Measurements from ENCODE around the gene TIMM17A. TPM values are rescaled to one million over a fixed set of nuclear protein-coding genes. Genes with fewer than 3 reads are reported as not detected.
A peak's percentile ranks its signal among the peaks of the same experiment; 100 is the strongest.

The TIMM17A gene
- polyA plus RNA-seq, 1 donor (not counting 4 experiments of a cell fraction or from before 2014, with no cell fraction given) = 116 TPM

DNA sequence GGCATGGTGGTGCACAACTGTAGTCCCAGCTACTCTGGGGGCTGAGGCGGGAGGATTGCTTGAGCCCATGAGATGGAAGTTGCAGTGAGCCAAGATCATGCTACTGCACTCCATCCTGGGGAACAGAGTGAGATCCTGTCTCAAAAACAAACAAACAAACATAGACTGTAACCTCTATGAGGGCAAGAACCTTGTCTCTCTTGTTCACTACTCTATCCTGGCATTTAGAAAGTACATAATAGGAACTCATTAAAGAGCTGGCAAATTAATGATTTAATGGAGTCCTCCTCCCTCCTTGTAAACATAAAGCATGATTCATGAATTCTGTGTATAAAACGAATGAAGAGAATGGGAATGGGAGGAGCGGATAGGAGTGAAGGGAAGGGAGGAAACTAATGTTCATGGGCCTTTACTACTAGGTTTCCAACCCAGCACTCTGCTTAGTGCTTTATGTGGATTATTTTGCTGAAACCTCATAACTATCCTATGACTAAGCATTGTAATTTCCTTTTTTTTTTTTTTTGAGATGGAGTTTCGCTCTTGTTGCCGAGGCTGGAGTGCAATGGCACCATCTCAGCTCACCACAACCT lies 17.6 kb upstream of the TIMM17A start:
- no peak for FAIRE-seq
- no peaks in the 10 kb centered on the region for H4K20me1 ChIP-seq (ENCODE audit: control insufficient read depth, extremely low read depth, insufficient read depth, low read length)
- no peak overlapping the region for H2AFZ ChIP-seq (ENCODE audit: control insufficient read depth, low read length)
- H3K27me3 ChIP-seq (ENCODE audit: control insufficient read depth, extremely low read depth, insufficient read depth, low read length) = no peaks in the 10 kb centered on the region
- DNase-seq (ENCODE audit: low read depth, low spot score) = no peak
- H3K4me2 ChIP-seq (ENCODE audit: control insufficient read depth, extremely low read depth, insufficient read depth, low read depth, low read length) = peak overlapping the region; percentile 32
- H3K4me3 ChIP-seq (ENCODE audit: control insufficient read depth in 2 of 3, extremely low read depth in 1 of 3, insufficient read depth in 2 of 3, low read depth in 1 of 3, low read length in 3 of 3) = no peak overlapping the region
- no peaks in the 10 kb centered on the region for H3K9me1 ChIP-seq (ENCODE audit: control insufficient read depth, extremely low read depth, insufficient read depth, low read length)
- peaks cover 9% of the 10 kb centered on the region for H3K4me1 ChIP-seq (ENCODE audit: control insufficient read depth, extremely low read depth, insufficient read depth, low read length)
- H3K9ac ChIP-seq (ENCODE audit: control insufficient read depth, extremely low read depth, insufficient read depth, low read length) = no peak overlapping the region
- TF ChIP-seq EZH2 (IDR thresholded peaks at IDR 0.05; ENCODE audit: low read length) (no peak), CTCF (optimal IDR thresholded peaks at IDR 0.05 in 1 of 3, IDR thresholded peaks at IDR 0.05 in 1 of 3, conservative IDR thresholded peaks at IDR 0.05 in 1 of 3; ENCODE audit: extremely low read depth in 1 of 3, insufficient read depth in 2 of 3, low read length in 3 of 3) (no peak)
- no peak overlapping the region for H3K27ac ChIP-seq (ENCODE audit: control insufficient read depth, insufficient read depth, low read length)
- no peaks in the 10 kb centered on the region for H3K79me2 ChIP-seq (ENCODE audit: control insufficient read depth, insufficient read depth, low read length)
- dilution Hi-C loops (cut with MboI; ENCODE audit: extremely low pct_ligation_motif_present, low sequenced_read_pairs) = no loop called here
- no peaks in the 10 kb centered on the region for H3K9me3 ChIP-seq (ENCODE audit: control insufficient read depth, low read depth, low read length)
- no peaks in the 10 kb centered on the region for H3K36me3 ChIP-seq (ENCODE audit: control insufficient read depth in 2 of 2, extremely low read depth in 1 of 2, insufficient read depth in 2 of 2, low read length in 2 of 2)

DNA sequence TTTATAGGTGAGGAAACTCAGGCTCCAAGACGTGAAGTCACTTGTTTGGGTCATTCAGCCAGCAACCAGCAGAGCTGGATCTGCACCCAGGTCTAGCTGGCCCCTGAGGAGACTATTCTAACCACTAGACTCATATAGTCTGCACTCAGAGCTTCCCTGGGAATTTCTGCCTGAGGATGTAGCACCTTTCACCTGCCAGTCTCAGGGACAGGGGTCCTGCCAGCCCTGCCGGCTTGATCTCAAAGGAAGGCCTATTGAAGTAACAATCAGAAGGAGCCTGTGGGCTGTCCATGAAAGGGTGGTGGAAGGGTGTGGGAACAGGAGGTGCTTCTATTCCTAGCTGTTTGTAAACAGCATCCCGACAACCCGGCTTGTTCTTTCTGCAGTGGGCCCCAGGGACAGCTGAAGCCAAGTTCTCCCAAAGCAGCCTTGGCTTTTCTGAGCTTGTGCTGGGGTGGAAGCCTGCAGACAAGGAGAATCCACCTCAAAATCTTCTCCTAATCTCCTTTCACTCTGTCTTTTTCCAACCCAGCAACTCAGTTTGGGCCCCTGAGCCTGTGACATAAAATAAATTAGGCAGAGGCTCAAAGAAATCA lies 16.8 kb upstream of the TIMM17A start:
- Histone ChIP-seq H3K4me3 (ENCODE audit: control insufficient read depth in 2 of 3, extremely low read depth in 1 of 3, insufficient read depth in 2 of 3, low read depth in 1 of 3, low read length in 3 of 3) (no peak overlapping the region), H2AFZ (ENCODE audit: control insufficient read depth, low read length) (peak overlapping the region; percentile 36), H3K79me2 (ENCODE audit: control insufficient read depth, insufficient read depth, low read length) (no peaks in the 10 kb centered on the region), H3K4me1 (ENCODE audit: control insufficient read depth, extremely low read depth, insufficient read depth, low read length) (peaks cover 9% of the 10 kb centered on the region), H3K9ac (ENCODE audit: control insufficient read depth, extremely low read depth, insufficient read depth, low read length) (no peak overlapping the region), H3K4me2 (ENCODE audit: control insufficient read depth, extremely low read depth, insufficient read depth, low read depth, low read length) (no peak overlapping the region), H3K9me3 (ENCODE audit: control insufficient read depth, low read depth, low read length) (no peaks in the 10 kb centered on the region), H4K20me1 (ENCODE audit: control insufficient read depth, extremely low read depth, insufficient read depth, low read length) (no peaks in the 10 kb centered on the region), H3K36me3 (ENCODE audit: control insufficient read depth in 2 of 2, extremely low read depth in 1 of 2, insufficient read depth in 2 of 2, low read length in 2 of 2) (no peaks in the 10 kb centered on the region), H3K9me1 (ENCODE audit: control insufficient read depth, extremely low read depth, insufficient read depth, low read length) (no peaks in the 10 kb centered on the region), H3K27me3 (ENCODE audit: control insufficient read depth, extremely low read depth, insufficient read depth, low read length) (no peaks in the 10 kb centered on the region), H3K27ac (ENCODE audit: control insufficient read depth, insufficient read depth, low read length) (no peak overlapping the region)
- dilution Hi-C loops (cut with MboI; ENCODE audit: extremely low pct_ligation_motif_present, low sequenced_read_pairs) = no loop called here
- TF ChIP-seq CTCF (optimal IDR thresholded peaks at IDR 0.05 in 1 of 3, IDR thresholded peaks at IDR 0.05 in 1 of 3, conservative IDR thresholded peaks at IDR 0.05 in 1 of 3; ENCODE audit: extremely low read depth in 1 of 3, insufficient read depth in 2 of 3, low read length in 3 of 3) (no peak), EZH2 (IDR thresholded peaks at IDR 0.05; ENCODE audit: low read length) (no peak)
- FAIRE-seq = no peak
- no peak for DNase-seq (ENCODE audit: low read depth, low spot score)
